PC-3 (cell line): Measurements from ENCODE around the gene RSBN1L.

Experiments
- CTCF ChIP-seq: fragments of 300-600 bp; sonication (generic); conservative IDR thresholded peaks from 2 replicates; pipeline ENCODE4 v1.5.1; 2017; ENCODE audit warnings: antibody characterized with exemption, low read depth, mild to moderate bottlenecking, low read length
- EZH2 ChIP-seq: fragments of 300-600 bp; sonication (generic); IDR thresholded peaks from one replicate; pipeline ENCODE4 v1.6.1; 2017; ENCODE audit warnings: antibody characterized with exemption, mild to moderate bottlenecking, low read length; ENCODE audit not compliant: unreplicated experiment

GRCh38 chr7:77657427-77658224 lies 38.6 kb upstream of the RSBN1L start:
- TF ChIP-seq CTCF = peak; percentile 82
- TF ChIP-seq EZH2 = no peak
